Mucosa of gallbladder (tissue), 1 donor: ENCODE data around the gene PSORS1C2. TPM values are rescaled to one million over a fixed set of nuclear protein-coding genes. Genes with fewer than 3 reads are reported as not detected.
"Not testable (repeated sequence)": the region's sequence is repeated elsewhere in the genome, so short reads cannot be mapped to it uniquely, and the experiment has no call there.

Source experiments
- DNase-seq: peaks from one replicate; pipeline ENCODE4 v3.0.0-alpha.2; 2020; ENCODE audit warnings: low spot score
- total RNA-seq: library from RNA; stranded (reverse); gene quantifications from one replicate; pipeline ENCODE4 v1.2.1, GENCODE V29; 2021
- donor health status: DM: no; HTN: no; CAD: no.

PSORS1C2 gene
- total RNA-seq, result not detected

- DNase-seq, result no peak
Observed at GRCh38 chr6:31138982-31139381, at the start of gene PSORS1C2. Gene PSORS1C2, minus strand, starts transcription at chr6:31139066. Its CDS starts 40 bp downstream, at chr6:31139026.

GRCh38 chr6:31187780-31188194 lies 48.9 kb upstream of the PSORS1C2 start:
- DNase-seq, result peak; percentile 42

GRCh38 chr6:31186052-31186734 lies 47.3 kb upstream of the PSORS1C2 start:
- DNase-seq, result peak; percentile 72

GRCh38 chr6:31185695-31186051 lies 46.8 kb upstream of the PSORS1C2 start:
- DNase-seq, result not testable (repeated sequence)

GRCh38 chr6:31183859-31184258 lies 45.0 kb upstream of the PSORS1C2 start:
- not testable (repeated sequence) for DNase-seq

- not testable (repeated sequence) for DNase-seq
Observed at GRCh38 chr6:31183287-31183686, 44.4 kb upstream of the PSORS1C2 start.

GRCh38 chr6:31180500-31180899 lies 41.6 kb upstream of the PSORS1C2 start:
- peak; percentile 72 for DNase-seq

GRCh38 chr6:31179896-31180295 lies 41.0 kb upstream of the PSORS1C2 start:
- no peak for DNase-seq

GRCh38 chr6:31179042-31179386 lies 40.1 kb upstream of the PSORS1C2 start:
- no peak for DNase-seq

- no peak for DNase-seq
Observed at GRCh38 chr6:31178143-31179041, 39.5 kb upstream of the PSORS1C2 start.

GRCh38 chr6:31175971-31176370 lies 37.1 kb upstream of the PSORS1C2 start:
- no peak for DNase-seq

- DNase-seq, result no peak
Observed at GRCh38 chr6:31174378-31174777, 35.5 kb upstream of the PSORS1C2 start.

GRCh38 chr6:31173406-31173805 lies 34.5 kb upstream of the PSORS1C2 start:
- no peak for DNase-seq

- no peak for DNase-seq
Observed at GRCh38 chr6:31172973-31173384, 34.1 kb upstream of the PSORS1C2 start.

GRCh38 chr6:31171931-31172905 lies 33.4 kb upstream of the PSORS1C2 start:
- no peak for DNase-seq

- no peak for DNase-seq
Observed at GRCh38 chr6:31170987-31171671, 32.3 kb upstream of the PSORS1C2 start.

GRCh38 chr6:31170600-31170881 lies 31.7 kb upstream of the PSORS1C2 start, which contains the start of gene POU5F1:
Gene POU5F1, minus strand, starts transcription at chr6:31170682. Its CDS starts 62 bp downstream, at chr6:31170620.
- DNase-seq, result no peak

GRCh38 chr6:31169858-31170599 lies 31.2 kb upstream of the PSORS1C2 start:
- DNase-seq, result not testable (repeated sequence)

- DNase-seq, result no peak
Observed at GRCh38 chr6:31169123-31169857, 30.4 kb upstream of the PSORS1C2 start.

GRCh38 chr6:31168606-31169005 lies 29.7 kb upstream of the PSORS1C2 start:
- no peak for DNase-seq
